T-helper 1 cell treated with Interleukin-12 subunit alpha and Interleukin-12 subunit beta and Interleukin-4 antibody, amounts not matched to agents 30 μg/mL and 1 μg/mL, for 36 hours (primary cell): ENCODE results near the gene MRPS18B.

ENCODE experiments used
- H3K27ac Mint-ChIP-seq: one replicate; pipeline ENCODE4 v1.8.0; 2021; ENCODE audit warnings: mild to moderate bottlenecking, mixed read lengths
- H3K27me3 Mint-ChIP-seq: one replicate; pipeline ENCODE4 v1.8.0; 2021; ENCODE audit warnings: low read depth, mixed read lengths
- H3K36me3 Mint-ChIP-seq: one replicate; pipeline ENCODE4 v1.8.0; 2021; ENCODE audit warnings: low read depth, mixed read lengths
- H3K4me1 Mint-ChIP-seq: one replicate; pipeline ENCODE4 v1.8.0; 2021; ENCODE audit warnings: low read depth, mixed read lengths
- H3K4me3 Mint-ChIP-seq: one replicate; pipeline ENCODE4 v1.8.0; 2021; ENCODE audit warnings: mild to moderate bottlenecking, moderate library complexity, mixed read lengths
- H3K9me3 Mint-ChIP-seq: one replicate; pipeline ENCODE4 v1.8.0; 2021; ENCODE audit warnings: mixed read lengths

The MRPS18B gene

GRCh38 chr6:30672445-30673253, 55.0 kb downstream of the MRPS18B start, which contains the start of gene DHX16:
Gene DHX16, minus strand, starts transcription at chr6:30673006. Its CDS starts 165 bp downstream, at chr6:30672841.
- H3K4me1 Mint-ChIP-seq, result peaks cover 30% of the 10 kb centered on the region
- no peaks in the 10 kb centered on the region for H3K9me3 Mint-ChIP-seq
- no peaks in the 10 kb centered on the region for H3K27me3 Mint-ChIP-seq
- peaks cover 36% of the 10 kb centered on the region for H3K36me3 Mint-ChIP-seq
- peak within 1 kb of the TSS; percentile 86 for H3K27ac Mint-ChIP-seq
- peak within 1 kb of the TSS; percentile 90 for H3K4me3 Mint-ChIP-seq
